NCI-H2227 (cell line): ENCODE data around the gene IL12RB1.
"Not testable (repeated sequence)": the region's sequence is repeated elsewhere in the genome, so short reads cannot be mapped to it uniquely, and the experiment has no call there.

Experiments
- DNase-seq: peaks from one replicate; lab custom pipeline; 2025; ENCODE audit not compliant: unreplicated experiment; lab: John Stamatoyannopoulos, UW

The IL12RB1 gene

DNA sequence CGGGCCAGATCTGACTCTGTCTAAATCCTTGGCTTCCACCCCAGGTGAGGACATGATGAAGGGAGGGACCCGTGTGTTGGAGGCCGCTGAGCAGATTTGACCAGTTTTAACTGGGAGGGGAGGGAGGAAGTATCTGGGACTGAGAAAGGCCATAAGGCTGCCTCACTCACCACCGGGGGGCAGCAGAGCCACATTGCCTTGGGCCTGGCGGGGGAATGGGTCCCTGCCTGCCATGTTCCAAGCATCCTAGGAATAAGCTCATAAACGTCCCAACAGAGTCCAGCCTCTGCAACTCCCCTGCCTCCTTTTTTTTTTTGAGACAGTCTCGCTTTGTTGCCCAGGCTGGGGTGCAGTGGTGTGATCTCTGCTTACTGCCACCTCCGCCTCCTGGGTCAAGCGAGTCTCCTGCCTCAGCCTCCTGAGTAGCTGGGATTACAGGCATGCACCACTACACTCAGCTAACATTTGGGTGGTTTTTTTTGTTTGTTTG is 26.3 kb upstream of the IL12RB1 start:
- peak; percentile 78 for DNase-seq

DNA sequence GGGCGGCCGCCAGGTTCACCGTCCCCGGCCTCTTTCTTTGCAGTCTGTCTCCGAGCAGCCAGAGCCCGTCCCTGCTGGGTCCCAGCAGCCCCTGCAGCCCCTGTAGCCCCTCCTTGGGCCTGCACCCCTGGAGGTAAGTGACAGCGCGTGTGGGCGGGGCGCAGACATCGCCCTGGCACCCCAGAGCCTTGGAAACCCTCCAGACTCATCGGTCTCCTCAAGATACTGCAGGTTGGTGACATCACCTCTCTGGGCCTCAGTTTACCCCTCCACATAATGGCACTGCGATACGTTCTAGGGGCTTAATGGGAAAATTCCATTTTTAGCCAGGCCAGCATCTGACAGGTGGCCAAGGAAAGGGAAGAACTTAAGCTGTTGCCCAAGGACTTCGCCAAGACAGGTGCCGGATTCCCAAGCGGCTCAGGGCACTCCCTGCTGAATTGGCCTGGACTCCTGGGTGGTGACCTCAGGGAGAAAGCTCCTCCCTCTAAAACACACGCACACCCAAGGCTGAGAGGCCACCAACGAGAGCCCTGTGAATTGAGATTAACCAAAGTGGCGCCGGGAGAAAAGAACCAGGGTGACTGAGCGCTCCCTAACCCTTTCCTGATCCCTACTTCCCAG is 24.0 kb upstream of the IL12RB1 start:
- DNase-seq: no peak

DNA sequence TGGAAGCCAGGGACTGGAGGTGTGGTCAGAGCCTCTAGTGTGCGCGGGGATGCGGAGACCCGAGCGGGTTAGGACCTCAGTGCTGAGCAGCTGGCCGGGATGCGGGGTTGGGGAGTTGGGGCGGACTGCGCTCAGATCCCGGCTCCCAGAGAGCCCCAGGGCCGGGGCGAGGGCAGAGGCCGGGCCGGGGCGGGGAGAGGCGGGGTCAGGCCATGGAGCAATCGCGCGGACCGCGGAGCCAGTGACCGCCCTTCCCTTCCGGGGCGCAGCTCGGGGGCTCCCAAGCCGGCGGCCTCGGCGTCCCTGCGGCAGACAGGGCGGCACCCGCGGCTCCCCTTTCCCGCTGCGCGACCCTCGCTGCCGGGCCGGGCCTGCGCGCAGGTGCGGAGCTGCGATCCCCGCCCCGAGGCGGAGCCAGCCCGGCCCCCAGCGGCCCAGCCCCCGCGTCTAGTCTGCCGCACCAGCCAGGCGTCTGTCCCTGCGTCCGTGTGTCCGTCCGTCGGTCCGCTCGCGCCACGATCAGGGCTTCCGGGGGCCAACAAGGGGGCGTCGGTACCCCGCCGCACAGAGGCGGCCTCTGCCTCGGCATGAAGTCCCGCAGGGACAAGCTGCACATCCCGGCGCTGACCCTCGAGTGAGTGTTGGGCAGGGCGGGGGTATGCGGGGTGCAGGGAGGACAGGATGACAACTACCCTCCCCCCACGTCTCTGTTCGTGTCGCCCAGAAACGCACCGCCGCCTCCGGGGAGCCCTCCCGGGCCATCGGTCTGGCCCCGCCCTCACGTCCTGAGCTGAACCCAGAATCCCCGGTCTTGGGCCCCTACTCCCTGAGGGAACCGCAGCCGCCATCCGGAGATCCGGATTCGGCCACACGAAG is 23.2 kb upstream of the IL12RB1 start:
- DNase-seq: peak; percentile 53

DNA sequence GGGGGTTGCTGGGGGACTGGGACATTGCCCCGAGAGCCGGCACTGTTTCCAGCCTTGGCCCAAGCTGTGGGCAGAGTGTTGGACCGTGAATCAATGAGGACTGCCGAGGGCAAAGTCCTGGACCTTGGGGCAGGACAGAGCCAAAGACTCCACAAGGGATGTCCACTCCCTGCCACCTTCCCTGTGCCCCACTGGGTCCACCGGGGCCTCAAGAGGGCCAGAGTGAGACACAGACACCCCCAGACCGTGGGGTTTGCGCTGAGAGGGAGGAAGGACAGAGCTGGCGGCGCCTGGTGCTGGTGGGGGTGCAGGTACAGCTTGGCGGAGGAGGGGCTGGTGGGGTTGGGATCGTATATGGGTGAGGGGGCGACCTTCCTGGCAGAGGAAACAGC is 22.6 kb upstream of the IL12RB1 start:
- no peak for DNase-seq

DNA sequence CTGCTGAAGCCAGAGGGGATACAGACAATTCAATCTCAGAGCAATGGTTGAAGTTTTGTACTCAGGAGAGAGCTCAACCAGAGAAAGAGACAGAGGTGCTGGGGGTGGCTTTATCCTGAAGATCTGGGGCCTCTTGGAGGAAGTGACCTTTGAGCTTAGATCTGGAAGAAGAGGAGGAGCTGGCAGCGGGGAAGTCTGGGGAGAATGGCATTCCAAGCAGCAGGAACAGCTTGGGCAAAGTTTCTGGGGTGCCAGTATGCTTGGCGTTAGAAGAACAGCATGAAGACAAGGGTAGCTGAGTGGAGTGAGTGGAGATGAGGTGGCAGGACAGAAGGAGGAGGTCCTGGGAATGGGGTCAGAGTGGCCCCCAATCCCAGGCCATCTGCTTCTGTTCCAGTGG is 22.2 kb upstream of the IL12RB1 start:
- no peak for DNase-seq

DNA sequence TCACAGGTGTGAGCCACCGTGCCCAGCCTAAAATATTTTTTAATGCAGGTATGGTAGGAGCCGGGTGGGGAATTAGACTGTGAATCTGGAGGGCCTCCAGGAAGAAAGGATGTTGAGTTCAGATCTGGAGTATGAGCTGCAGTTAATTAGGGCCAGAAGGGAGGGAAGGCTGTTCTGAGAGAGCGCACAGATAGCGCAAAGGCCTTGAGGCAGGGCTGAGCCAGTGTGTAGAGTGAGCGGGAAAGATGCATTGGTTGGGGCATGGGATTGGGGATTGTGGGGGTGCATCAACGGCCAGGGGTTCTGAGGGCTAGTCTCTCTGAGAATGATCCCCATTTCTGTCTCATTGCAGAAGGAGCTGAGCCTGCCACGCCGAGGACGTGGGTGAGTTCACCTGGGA is 20.5 kb upstream of the IL12RB1 start:
- DNase-seq: no peak

DNA sequence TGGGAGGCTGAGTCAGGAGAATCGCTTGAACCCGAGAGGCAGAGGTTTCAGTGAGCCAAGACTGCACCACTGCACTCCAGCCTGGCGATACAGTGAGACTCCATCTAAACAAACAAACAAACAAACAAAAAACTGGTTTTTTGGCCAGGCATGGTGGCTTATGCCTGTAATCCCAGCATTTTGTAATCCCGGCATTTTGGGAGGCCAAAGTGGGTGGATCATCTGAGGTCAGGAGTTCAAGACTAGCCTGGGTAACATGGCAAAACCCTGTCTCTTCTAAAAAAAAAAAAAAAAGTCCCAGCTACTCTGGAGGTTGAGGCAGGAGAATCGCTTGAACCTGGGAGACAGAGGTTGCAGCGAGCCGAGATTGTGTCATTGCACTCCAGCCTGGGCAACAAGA is 18.5 kb upstream of the IL12RB1 start:
- DNase-seq: not testable (repeated sequence)

DNA sequence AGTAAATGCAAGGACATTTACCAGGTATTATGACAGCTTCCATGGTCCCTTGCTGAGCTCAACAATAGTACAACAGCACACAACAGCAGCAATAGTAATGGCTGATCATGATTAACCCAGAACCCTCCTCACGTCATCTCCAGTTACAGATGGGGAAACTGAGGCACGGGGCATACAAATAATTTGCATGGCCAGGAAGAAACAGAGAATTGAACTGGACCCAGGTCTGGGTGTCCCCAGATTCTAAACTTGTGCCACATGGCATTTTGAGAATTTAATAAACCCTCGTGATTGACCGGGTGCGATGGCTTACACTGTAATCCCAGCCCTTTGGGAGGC is 18.0 kb upstream of the IL12RB1 start:
- no peak for DNase-seq

DNA sequence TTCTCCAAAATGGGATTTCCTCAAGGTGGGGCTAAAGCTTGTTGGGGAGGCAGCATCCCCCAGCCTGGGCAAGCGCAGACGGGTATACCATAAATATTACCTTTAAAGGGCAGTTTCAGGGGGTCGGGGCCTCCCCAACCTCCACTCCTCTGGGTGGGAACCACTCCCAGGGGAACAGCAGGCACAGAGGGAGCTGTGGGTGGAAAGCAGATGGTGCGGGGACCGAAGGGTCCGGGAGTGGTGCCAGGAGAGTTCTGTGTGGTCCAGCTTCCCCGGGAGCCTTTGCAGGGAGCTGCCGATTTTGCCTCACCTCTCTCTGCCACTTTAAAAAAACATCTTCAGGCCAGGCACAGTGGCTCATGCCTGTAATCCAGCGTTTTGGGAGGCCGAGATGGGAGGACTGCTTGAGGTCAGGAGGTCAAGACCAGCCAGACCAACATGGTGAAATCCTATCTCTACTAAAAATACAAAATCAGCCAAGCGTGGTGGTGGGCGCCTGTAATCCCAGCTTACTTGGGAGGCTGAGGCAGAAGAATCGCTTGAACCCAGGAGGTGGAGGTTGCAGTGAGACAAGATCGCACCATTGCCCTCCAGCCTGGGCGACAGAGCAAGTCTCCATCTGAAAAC is 16.3 kb upstream of the IL12RB1 start:
- no peak for DNase-seq

DNA sequence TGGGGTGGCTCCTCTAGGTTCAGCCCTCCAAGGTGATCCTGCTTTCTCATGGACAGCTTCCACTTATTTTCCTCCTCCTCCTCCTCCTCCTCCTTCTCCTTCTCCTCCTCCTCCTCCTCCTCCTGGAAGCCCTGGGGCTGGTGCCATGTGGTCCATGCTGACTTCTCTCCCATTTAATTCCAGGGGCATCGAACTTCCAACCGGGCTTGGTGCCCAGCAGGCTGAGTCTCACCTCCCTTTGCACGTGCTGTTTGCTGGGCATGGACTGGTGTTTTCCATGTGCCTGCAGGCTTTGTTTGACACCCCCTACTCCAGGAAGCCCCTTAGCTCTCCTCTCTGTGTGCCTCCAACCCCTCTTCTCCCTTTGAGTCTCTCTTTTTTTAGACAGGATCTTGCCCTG is 14.5 kb upstream of the IL12RB1 start:
- DNase-seq: no peak

DNA sequence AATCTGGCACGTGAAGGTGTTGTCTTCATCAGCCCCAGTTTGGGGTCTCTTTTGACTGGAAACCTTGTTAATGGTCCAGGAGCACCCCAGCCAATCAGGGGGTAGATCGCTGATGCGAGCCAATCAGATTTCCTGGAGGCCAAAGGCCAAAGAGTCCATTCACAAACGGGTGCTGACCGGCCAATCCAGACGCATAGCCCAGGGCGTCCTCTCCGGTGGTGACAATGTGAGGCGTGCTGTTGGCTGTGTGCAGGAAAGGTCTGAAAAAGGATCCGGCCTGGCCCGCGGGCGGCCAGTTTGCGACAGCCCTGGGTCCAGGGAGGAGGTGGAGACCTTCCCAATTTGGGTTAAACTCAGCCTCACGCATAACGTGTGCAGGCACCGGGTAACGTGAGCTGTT is 14.0 kb upstream of the IL12RB1 start:
- DNase-seq: peak; percentile 23

DNA sequence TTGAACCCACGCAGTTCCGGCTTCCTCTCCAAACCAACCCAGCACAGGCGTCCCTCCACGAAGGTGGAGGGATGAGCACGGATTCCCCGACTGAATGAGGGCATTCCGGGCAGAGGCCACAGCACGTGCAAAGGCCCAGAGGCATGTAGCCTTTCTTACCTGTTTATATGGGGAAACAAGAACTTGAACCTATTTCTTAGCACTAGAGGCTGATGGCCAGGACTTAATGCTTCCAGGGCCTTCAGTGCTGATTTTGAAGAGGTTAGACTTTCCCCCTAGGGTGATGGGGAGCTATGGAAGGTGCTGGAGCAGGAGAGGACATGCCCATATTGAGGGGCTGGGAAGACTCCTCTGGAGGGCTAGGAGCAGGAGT is 12.9 kb upstream of the IL12RB1 start:
- no peak for DNase-seq

DNA sequence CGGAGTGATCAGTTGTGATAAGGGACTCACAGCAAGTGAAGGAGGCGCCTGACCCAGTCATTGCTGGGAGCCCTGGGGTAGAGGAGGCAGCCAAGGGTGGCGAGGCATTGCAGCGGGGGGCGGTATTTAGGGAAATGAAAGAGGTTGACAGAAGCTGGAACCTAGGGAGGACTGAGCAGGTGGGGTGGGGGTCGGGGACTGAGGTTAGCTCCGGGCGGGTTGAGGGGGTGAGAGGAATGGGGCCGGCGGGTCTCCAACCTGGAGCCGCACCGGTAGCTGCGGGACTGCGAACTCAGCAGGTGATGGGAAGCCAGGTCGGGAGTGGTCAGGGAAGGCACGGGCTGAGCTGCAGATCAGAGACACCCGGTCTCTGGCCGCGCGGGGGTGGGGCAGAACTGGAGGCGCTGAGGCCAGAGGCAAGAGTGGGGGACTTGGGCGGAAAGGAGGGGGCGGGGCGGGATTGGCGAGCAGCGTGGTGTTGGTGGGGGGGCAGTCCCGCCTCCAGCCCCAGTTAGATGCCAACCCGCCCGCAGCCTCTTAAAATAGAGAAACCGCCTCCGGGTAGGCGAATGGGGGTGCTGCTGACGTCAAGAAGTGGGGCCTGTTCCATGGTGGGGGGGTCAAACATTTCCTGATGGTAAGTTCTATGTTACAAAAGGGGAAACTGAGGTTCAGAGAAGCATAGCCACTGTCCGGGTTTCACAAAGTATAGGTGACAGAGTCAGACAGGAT is 12.3 kb upstream of the IL12RB1 start:
- no peak for DNase-seq

DNA sequence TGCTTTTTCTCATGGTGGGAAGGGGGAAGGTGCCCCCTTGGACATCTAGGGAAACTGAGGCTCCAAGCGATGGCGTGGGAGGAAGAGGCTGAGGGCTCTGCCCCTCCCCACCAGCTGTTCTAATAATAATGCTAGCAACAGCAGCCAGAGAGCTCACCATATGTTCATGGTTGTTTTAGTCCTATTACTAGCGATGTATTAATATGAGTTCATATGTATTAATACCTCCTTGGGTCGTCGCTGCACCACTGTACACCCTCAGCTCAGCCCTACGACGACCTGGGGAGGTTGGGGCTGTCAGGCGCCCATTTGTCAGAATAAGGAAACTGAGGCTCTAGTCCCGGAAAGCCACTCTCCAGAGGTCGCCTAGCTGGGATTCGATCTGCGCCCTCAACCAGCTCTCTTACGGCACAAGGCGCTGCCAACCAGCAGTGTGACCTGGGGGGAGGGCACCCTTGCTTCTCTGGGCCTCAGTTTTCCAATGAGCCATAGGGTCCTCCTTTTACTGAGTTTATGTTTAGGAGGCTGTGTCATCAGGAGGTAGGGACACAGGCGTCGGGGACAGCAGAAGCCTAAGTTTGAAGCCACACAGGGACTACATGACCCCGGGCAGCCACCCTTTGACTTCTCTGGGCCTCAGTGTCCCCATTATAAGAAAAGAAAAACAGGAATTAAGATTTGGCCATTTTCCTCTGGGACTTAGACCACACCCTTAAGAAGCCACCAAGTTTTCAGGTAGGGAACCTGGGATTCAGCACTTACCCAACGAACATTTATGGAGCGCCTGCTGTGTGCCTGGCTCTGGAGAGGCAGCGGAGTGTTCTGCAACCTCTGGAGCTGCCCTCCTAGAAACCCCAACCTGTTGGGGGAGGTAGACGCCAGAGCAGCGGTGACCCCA is 11.5 kb upstream of the IL12RB1 start:
- no peak for DNase-seq

DNA sequence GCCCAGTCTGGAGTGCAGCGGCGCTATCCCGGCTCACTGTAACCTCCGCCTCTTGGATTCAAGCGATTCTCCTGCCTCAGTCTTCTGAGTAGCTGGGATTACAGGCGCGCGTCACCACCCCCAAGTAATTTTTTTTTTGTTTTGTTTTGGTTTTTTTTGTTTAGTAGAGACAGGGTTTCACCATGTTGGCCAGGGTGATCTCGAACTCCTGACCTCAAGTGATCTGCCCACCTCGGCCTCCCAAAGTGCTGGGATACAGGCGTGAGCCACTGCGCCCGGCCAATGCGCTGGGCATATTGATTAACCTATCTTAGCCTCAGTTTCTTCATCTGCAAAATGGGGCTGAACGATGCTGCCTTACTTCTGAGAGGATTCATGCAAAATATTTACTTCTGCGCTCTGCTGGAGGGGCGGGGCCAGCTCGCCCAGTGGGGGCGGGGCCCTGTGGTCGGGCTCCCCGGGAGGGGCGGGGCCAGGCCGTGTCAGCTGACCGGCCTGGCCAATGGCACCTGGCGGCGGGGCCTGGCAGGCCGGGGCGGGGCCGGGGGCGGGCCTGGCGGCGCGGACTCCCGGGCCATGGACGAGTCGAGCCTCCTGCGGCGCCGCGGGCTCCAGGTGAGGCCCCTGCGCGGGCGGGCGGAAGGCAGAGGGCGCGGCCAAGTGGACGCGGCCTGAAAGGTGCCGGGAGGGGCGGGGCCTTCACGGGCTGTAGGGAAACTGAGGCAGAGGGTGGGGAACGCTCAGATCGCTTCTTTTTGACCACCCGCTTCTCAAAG is 10.7 kb upstream of the IL12RB1 start, which contains the start of gene MAST3:
MAST3 (plus strand) TSS at position 562 of the 776 bp plus-strand sequence; CDS start at position 577, 15 bp downstream.
- peak; percentile 83 for DNase-seq

DNA sequence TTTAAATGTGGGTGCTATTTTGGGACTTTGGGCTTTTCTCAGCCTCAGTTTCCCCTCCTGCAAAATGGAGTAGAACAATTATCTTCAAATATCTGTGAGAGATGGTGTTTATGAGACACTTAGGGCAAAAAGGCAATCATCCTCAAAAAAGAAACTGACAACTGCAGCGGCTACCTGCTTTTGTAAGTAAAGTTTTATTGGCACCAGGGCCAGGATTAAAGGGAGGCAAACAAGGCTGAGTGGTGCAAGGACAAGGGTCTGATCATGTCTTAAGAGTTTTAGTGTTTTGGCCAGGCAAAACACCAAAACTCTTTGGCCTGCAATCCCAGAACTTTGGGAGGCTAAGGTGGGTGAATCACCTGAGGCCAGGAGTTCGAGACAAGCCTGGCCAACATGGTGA is 9.5 kb upstream of the IL12RB1 start:
- no peak for DNase-seq

DNA sequence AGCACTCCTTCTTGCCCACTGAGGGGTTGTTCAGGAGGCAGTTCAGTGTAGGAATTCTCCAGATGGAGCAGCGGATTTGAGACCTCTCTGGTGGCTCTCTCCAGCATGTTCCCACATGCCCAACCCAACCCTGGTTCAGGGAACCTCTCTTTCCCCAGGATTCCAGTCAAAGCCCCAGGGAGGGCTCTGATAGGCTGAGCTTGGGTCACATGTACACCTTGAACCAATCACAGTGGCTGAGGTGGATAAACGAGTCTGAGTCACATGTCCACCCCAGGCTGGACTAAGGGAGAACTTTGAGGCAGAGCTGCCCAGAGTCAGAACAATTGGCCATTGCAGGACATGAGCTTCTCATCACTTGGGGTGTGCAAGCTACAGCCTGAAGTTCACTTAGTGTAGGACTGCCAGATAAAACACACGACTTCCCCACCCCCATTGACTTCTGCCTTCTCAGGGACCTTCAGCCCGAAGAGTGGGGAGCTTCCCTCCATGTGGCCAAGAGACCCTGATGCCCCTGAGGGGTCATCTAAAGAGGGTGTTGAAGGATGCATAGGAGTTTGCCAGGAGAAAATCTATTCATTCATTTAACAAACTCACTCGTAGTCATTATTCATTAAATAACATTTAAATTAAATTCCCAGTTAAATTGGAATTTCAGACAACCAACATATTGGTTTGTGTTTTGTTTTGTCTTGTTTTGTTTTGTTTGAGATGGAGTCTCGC is 6.9 kb upstream of the IL12RB1 start:
- peak; percentile 14 for DNase-seq

DNA sequence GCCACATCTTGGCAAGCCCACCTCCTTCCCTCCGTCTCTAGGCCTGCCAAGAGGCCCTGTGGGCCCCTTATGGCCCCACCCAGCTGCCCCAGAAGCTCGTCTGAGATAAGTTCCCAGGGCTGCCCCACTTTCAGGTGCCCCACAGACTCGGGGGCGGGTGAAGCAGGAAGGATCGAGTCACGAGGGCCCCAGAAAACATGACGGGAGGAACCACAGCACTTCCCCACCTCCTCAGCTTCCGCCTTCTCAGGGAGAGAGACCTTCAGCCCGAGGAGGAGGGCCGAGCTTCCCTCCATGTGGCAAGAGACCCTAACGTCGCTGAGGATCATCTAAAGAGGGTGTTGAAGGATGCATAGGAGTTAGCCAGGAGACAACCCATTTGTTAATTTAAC is 4.5 kb upstream of the IL12RB1 start:
- no peak for DNase-seq
